Breast epithelium (tissue), 4 donors: ENCODE measurements around the gene C6orf132. TPM values are rescaled to one million over a fixed set of nuclear protein-coding genes. Genes with fewer than 3 reads are reported as not detected.

Experiments
- DNase-seq, 2 donors: peaks; one replicate each; pipeline ENCODE4 v3.0.0-alpha.2; 2019; ENCODE audit warnings: low spot score in 2 of 2
- H3K27ac ChIP-seq, 2 donors: fragments of 200-600 bp; sonication (generic) in 1 of 2; one replicate each; pipeline ENCODE4 v1.5.1; 2016 to 2019; ENCODE audit warnings: mild to moderate bottlenecking in 1 of 2
- H3K27me3 ChIP-seq, 2 donors: fragments of 200-600 bp; sonication (generic) in 1 of 2; one replicate each; pipeline versions ENCODE4 v1.5.1 to v1.6.0; 2017 to 2019; ENCODE audit warnings: control low read depth in 1 of 2, mild to moderate bottlenecking in 1 of 2
- H3K36me3 ChIP-seq: fragments of 200-600 bp; one replicate; pipeline ENCODE4 v1.5.1; 2019
- H3K4me1 ChIP-seq, 2 donors: fragments of 200-600 bp; sonication (generic); one replicate each; pipeline ENCODE4 v1.5.1; 2016 to 2019; ENCODE audit warnings: control low read depth in 1 of 2
- H3K4me3 ChIP-seq, 3 donors: fragments of 200-600 bp; sonication (generic); 1 replicate in 2 of 3; 2 replicates in 1 of 3; pipeline ENCODE4 v1.5.1; 2016 to 2019; ENCODE audit warnings: mild to moderate bottlenecking in 3 of 3, moderate library complexity in 2 of 3
- H3K9me3 ChIP-seq, 2 donors: fragments of 200-600 bp; sonication (generic) in 1 of 2; one replicate each; pipeline ENCODE4 v1.5.1; 2016 to 2019; ENCODE audit warnings: control low read depth in 1 of 2
- CTCF ChIP-seq, 3 donors: fragments of 450-650 bp; IDR thresholded peaks; one replicate each; pipeline ENCODE4 v1.5.1; 2016 to 2017; ENCODE audit warnings: antibody characterized with exemption in 3 of 3, mild to moderate bottlenecking in 3 of 3, moderate library complexity in 3 of 3
- POLR2A ChIP-seq: fragments of 450-650 bp; IDR thresholded peaks from one replicate; pipeline ENCODE4 v1.6.1; 2016; ENCODE audit warnings: antibody characterized with exemption, mild to moderate bottlenecking, moderate library complexity
- POLR2AphosphoS5 ChIP-seq, 3 donors: sonication (generic); formaldehyde crosslinking; IDR thresholded peaks; one replicate each; pipeline ENCODE4 v1.6.1; 2017; ENCODE audit warnings: antibody characterized with exemption in 3 of 3
- intact Hi-C: fragments of 100-400 bp; cut with DNase I; formaldehyde crosslinking; loops from one replicate; pipeline ENCODE4 v1.15.1; 2023; ENCODE audit warnings: low total_unique reads
- total RNA-seq, 3 donors: library from RNA; depleted of rRNA; stranded (reverse); fragments of >200 nt; gene quantifications; one replicate each; pipeline ENCODE4 v1.1.0, GENCODE V29; 2016

Gene C6orf132
- total RNA-seq, 3 donors from 2014 or later, result 4.2 to 20.2 (median 10.2) TPM

- no peak overlapping the region for H3K4me3 ChIP-seq
These were observed 30.1 kb downstream of the C6orf132 start for GRCh38 chr6:42112351-42112750.

GRCh38 chr6:42110683-42111082 is 31.7 kb downstream of the C6orf132 start:
- DNase-seq, result no peak
- no peak overlapping the region for H3K27ac ChIP-seq
- intact Hi-C loops, result no loop called here
- H3K9me3 ChIP-seq, result no peaks in the 10 kb centered on the region
- H3K4me1 ChIP-seq, result peaks cover 0 to 5% of the 10 kb centered on the region in 2 donors
- H3K4me3 ChIP-seq, result no peak overlapping the region
- no peaks in the 10 kb centered on the region for H3K36me3 ChIP-seq
- no peak for TF ChIP-seq CTCF (IDR thresholded peaks at IDR 0.05)
- TF ChIP-seq POLR2A, result no peak
- no peak for TF ChIP-seq POLR2AphosphoS5 (IDR thresholded peaks at IDR 0.05)
- H3K27me3 ChIP-seq, result no peaks in the 10 kb centered on the region

More at GRCh38 chr6:42112351-42112750, 30.1 kb downstream of the C6orf132 start:
- H3K4me1 ChIP-seq, result peaks cover 0 to 5% of the 10 kb centered on the region in 2 donors
- no peak overlapping the region for H3K27ac ChIP-seq
- no peaks in the 10 kb centered on the region for H3K36me3 ChIP-seq
- DNase-seq, result no peak
- no peaks in the 10 kb centered on the region for H3K27me3 ChIP-seq
- no peaks in the 10 kb centered on the region for H3K9me3 ChIP-seq
- intact Hi-C loops, result no loop called here
- TF ChIP-seq CTCF (IDR thresholded peaks at IDR 0.05), result no peak
- no peak for TF ChIP-seq POLR2A
- no peak for TF ChIP-seq POLR2AphosphoS5 (IDR thresholded peaks at IDR 0.05)

- no peak overlapping the region for H3K27ac ChIP-seq
- no peaks in the 10 kb centered on the region for H3K36me3 ChIP-seq
- H3K9me3 ChIP-seq, result no peaks in the 10 kb centered on the region
- H3K27me3 ChIP-seq, result no peaks in the 10 kb centered on the region
- TF ChIP-seq POLR2AphosphoS5 (IDR thresholded peaks at IDR 0.05) (no peak), POLR2A (no peak), CTCF (IDR thresholded peaks at IDR 0.05) (no peak)
- no peaks in the 10 kb centered on the region for H3K4me1 ChIP-seq
- DNase-seq, result no peak
- intact Hi-C loops, result no loop called here
- no peak overlapping the region for H3K4me3 ChIP-seq
These were observed 34.3 kb downstream of the C6orf132 start for GRCh38 chr6:42108071-42108470.

- TF ChIP-seq POLR2A (no peak), CTCF (IDR thresholded peaks at IDR 0.05) (no peak), POLR2AphosphoS5 (IDR thresholded peaks at IDR 0.05) (no peak)
- no peak for DNase-seq
- intact Hi-C loops, result no loop called here
- no peaks in the 10 kb centered on the region for H3K27me3 ChIP-seq
- no peaks in the 10 kb centered on the region for H3K4me1 ChIP-seq
- H3K4me3 ChIP-seq, result no peak overlapping the region
- H3K36me3 ChIP-seq, result no peaks in the 10 kb centered on the region
- H3K9me3 ChIP-seq, result no peaks in the 10 kb centered on the region
- no peak overlapping the region for H3K27ac ChIP-seq
These were observed 36.1 kb downstream of the C6orf132 start for GRCh38 chr6:42106112-42107023.

- H3K4me3 ChIP-seq, result no peak overlapping the region
- no peaks in the 10 kb centered on the region for H3K9me3 ChIP-seq
- H3K4me1 ChIP-seq, result no peaks in the 10 kb centered on the region
- no peak overlapping the region for H3K27ac ChIP-seq
- H3K27me3 ChIP-seq, result no peaks in the 10 kb centered on the region
- DNase-seq, result no peak
- intact Hi-C loops, result no loop called here
- no peak for TF ChIP-seq POLR2AphosphoS5 (IDR thresholded peaks at IDR 0.05)
- TF ChIP-seq POLR2A, result no peak
- TF ChIP-seq CTCF (IDR thresholded peaks at IDR 0.05), result no peak
- H3K36me3 ChIP-seq, result no peaks in the 10 kb centered on the region
These were observed 36.7 kb downstream of the C6orf132 start for GRCh38 chr6:42105709-42106108.
